Keratinocyte (primary cell): Measurements from ENCODE around the gene CFAP68. TPM values are rescaled to one million over a fixed set of nuclear protein-coding genes. Genes with fewer than 3 reads are reported as not detected.

Experiments
- DNase-seq: peaks from one replicate; pipeline ENCODE4 v3.0.0-alpha.2; 2011; ENCODE audit warnings: low read depth, missing footprints, low spot score
- FAIRE-seq: peaks from 2 replicates; lab custom pipeline; 2011; peaks lifted over from hg19 to GRCh38; lab: Jason Lieb, UNC
- H2AFZ ChIP-seq: 2 replicates; pipeline ENCODE4 v1.6.0; 2012; ENCODE audit warnings: low read length, control low read depth, inconsistent platforms; ENCODE audit not compliant: control insufficient read depth
- H3K27ac ChIP-seq: 2 replicates; pipeline ENCODE4 v1.5.1; 2011; ENCODE audit warnings: low read length; ENCODE audit not compliant: control insufficient read depth, insufficient read depth
- H3K27me3 ChIP-seq: 3 replicates; pipeline ENCODE4 v1.6.0; 2011; ENCODE audit warnings: low read length; ENCODE audit not compliant: control insufficient read depth, insufficient read depth; ENCODE audit errors: extremely low read depth
- H3K36me3 ChIP-seq, 2 experiments: 2 replicates in 1 of 2; 3 replicates in 1 of 2; pipeline ENCODE4 v1.5.1; 2011; ENCODE audit warnings: low read length in 2 of 2, mild to moderate bottlenecking in 1 of 2; ENCODE audit not compliant: control insufficient read depth in 2 of 2, insufficient read depth in 2 of 2; ENCODE audit errors: extremely low read depth in 1 of 2
- H3K4me1 ChIP-seq: 3 replicates; pipeline ENCODE4 v1.5.1; 2011; ENCODE audit warnings: low read length; ENCODE audit not compliant: control insufficient read depth, insufficient read depth; ENCODE audit errors: extremely low read depth
- H3K4me2 ChIP-seq: 3 replicates; pipeline ENCODE4 v1.6.0; 2011; ENCODE audit warnings: low read depth, low read length; ENCODE audit not compliant: control insufficient read depth, insufficient read depth; ENCODE audit errors: extremely low read depth
- H3K4me3 ChIP-seq, 3 experiments: fragments of 200-600 bp in 1 of 3; sonication (generic) in 1 of 3; 2 replicates in 2 of 3; 3 replicates in 1 of 3; pipeline ENCODE4 v1.5.1; 2011 to 2016; ENCODE audit warnings: low read length in 3 of 3, mild to moderate bottlenecking in 3 of 3, control low read depth in 2 of 3, inconsistent platforms in 1 of 3, low read depth in 1 of 3, mixed read lengths in 1 of 3, mixed run types in 1 of 3, moderate library complexity in 1 of 3; ENCODE audit not compliant: control insufficient read depth in 2 of 3, insufficient read depth in 2 of 3; ENCODE audit errors: extremely low read depth in 1 of 3
- H3K79me2 ChIP-seq: 2 replicates; pipeline ENCODE4 v1.6.0; 2012; ENCODE audit warnings: low read length; ENCODE audit not compliant: control insufficient read depth, insufficient read depth
- H3K9ac ChIP-seq: 3 replicates; pipeline ENCODE4 v1.6.0; 2011; ENCODE audit warnings: low read length; ENCODE audit not compliant: control insufficient read depth, insufficient read depth; ENCODE audit errors: extremely low read depth
- H3K9me1 ChIP-seq: 3 replicates; pipeline ENCODE4 v1.6.0; 2011; ENCODE audit warnings: low read length; ENCODE audit not compliant: control insufficient read depth, insufficient read depth; ENCODE audit errors: extremely low read depth
- H3K9me3 ChIP-seq: 2 replicates; pipeline ENCODE4 v1.5.1; 2012; ENCODE audit warnings: low read depth, low read length; ENCODE audit not compliant: control insufficient read depth
- H4K20me1 ChIP-seq: 3 replicates; pipeline ENCODE4 v1.6.0; 2011; ENCODE audit warnings: low read length; ENCODE audit not compliant: control insufficient read depth, insufficient read depth; ENCODE audit errors: extremely low read depth
- CTCF ChIP-seq, 3 experiments: IDR thresholded peaks in 1 of 3; conservative IDR thresholded peaks in 1 of 3; optimal IDR thresholded peaks in 1 of 3; 2 replicates in 2 of 3; 3 replicates in 1 of 3; pipeline versions ENCODE3 to v1.5.1; 2011; ENCODE audit warnings: low read length in 3 of 3, mild to moderate bottlenecking in 3 of 3, moderate library complexity in 2 of 3, control low read depth in 1 of 3, inconsistent platforms in 1 of 3; ENCODE audit not compliant: insufficient read depth in 2 of 3; ENCODE audit errors: extremely low read depth in 1 of 3
- EZH2 ChIP-seq: IDR thresholded peaks from one replicate; pipeline ENCODE4 v1.6.1; 2012; ENCODE audit warnings: inconsistent platforms, mild to moderate bottlenecking, low read length, moderate library complexity
- dilution Hi-C: fragments of 300-500 bp; cut with MboI; formaldehyde crosslinking; loops from one replicate; pipeline ENCODE4 v1.7.0; 2020; ENCODE audit warnings: low sequenced_read_pairs; ENCODE audit not compliant: extremely low pct_ligation_motif_present
- polyA plus RNA-seq, 5 experiments: library from polyadenylated mRNA; depleted of rRNA in 3 of 5; stranded (reverse) in 3 of 5; stranded (forward) in 1 of 5; unstranded in 1 of 5; fragments of >200 nt; gene quantifications; 1 replicate in 1 of 5; 2 replicates in 3 of 5; 3 replicates in 1 of 5; pipeline versions ENCODE4 v1.2.1 to v1.2.3, GENCODE V29; 2011 to 2012; ENCODE audit warnings: missing spikeins in 2 of 5, low read depth in 1 of 5, low replicate concordance in 1 of 5

The CFAP68 gene
- polyA plus RNA-seq, 1 donor (not counting 4 experiments of a cell fraction or from before 2014, with no cell fraction given) = 63.8 TPM

- H3K27me3 ChIP-seq = no peaks in the 10 kb centered on the region
- H4K20me1 ChIP-seq = no peaks in the 10 kb centered on the region
- dilution Hi-C loops = no loop called here
- H3K4me1 ChIP-seq = no peaks in the 10 kb centered on the region
- no peaks in the 10 kb centered on the region for H3K9me3 ChIP-seq
- H3K4me3 ChIP-seq = no peak overlapping the region
- H3K4me2 ChIP-seq = no peak overlapping the region
- DNase-seq (no peak), FAIRE-seq (no peak)
- H3K36me3 ChIP-seq = peaks cover 0 to 5% of the 10 kb centered on the region in 2 experiments
- H3K79me2 ChIP-seq = no peaks in the 10 kb centered on the region
- TF ChIP-seq CTCF (optimal IDR thresholded peaks at IDR 0.05 in 1 of 3, IDR thresholded peaks at IDR 0.05 in 1 of 3, conservative IDR thresholded peaks at IDR 0.05 in 1 of 3; ENCODE audit: extremely low read depth in 1 of 3, insufficient read depth in 2 of 3, low read length in 3 of 3) (no peak), EZH2 (no peak)
- no peak overlapping the region for H3K9ac ChIP-seq
- no peak overlapping the region for H2AFZ ChIP-seq
- H3K9me1 ChIP-seq = no peaks in the 10 kb centered on the region
- H3K27ac ChIP-seq = no peak overlapping the region
Observed at GRCh38 chr11:111849631-111850030, 29.7 kb upstream of the CFAP68 start.

GRCh38 chr11:111851067-111851466 is 28.3 kb upstream of the CFAP68 start:
- H3K9ac ChIP-seq = no peak overlapping the region
- no peak overlapping the region for H3K27ac ChIP-seq
- dilution Hi-C loops = no loop called here
- H3K27me3 ChIP-seq = no peaks in the 10 kb centered on the region
- no peak overlapping the region for H3K4me2 ChIP-seq
- peaks cover 0 to 4% of the 10 kb centered on the region in 2 experiments for H3K36me3 ChIP-seq
- no peak for DNase-seq
- peaks cover 3% of the 10 kb centered on the region for H3K9me1 ChIP-seq
- no peaks in the 10 kb centered on the region for H3K9me3 ChIP-seq
- TF ChIP-seq EZH2 = no peak
- TF ChIP-seq CTCF (optimal IDR thresholded peaks at IDR 0.05 in 1 of 3, IDR thresholded peaks at IDR 0.05 in 1 of 3, conservative IDR thresholded peaks at IDR 0.05 in 1 of 3; ENCODE audit: extremely low read depth in 1 of 3, insufficient read depth in 2 of 3, low read length in 3 of 3) = no peak
- no peak for FAIRE-seq
- H3K4me3 ChIP-seq = no peak overlapping the region
- H3K79me2 ChIP-seq = no peaks in the 10 kb centered on the region
- no peaks in the 10 kb centered on the region for H3K4me1 ChIP-seq
- H2AFZ ChIP-seq = no peak overlapping the region
- H4K20me1 ChIP-seq = no peaks in the 10 kb centered on the region
